ENCODE data around the gene MYLK.

GRCh38 chr3:123802007-123802625 is 82.0 kb downstream of the MYLK start:
- no peak for TF ChIP-seq POLR2A (IDR thresholded peaks at IDR 0.05)
- no peak for TF ChIP-seq CTCF (IDR thresholded peaks at IDR 0.05)
